Spleen (tissue), 7 donors: ENCODE measurements around the gene SLC45A3.

Experiments
- POLR2A ChIP-seq, 3 donors: fragments of 450-650 bp; IDR thresholded peaks; one replicate each; pipeline ENCODE4 v1.5.1; 2017; ENCODE audit warnings: antibody characterized with exemption in 3 of 3, mild to moderate bottlenecking in 1 of 3
- POLR2AphosphoS5 ChIP-seq, 3 donors: sonication (generic); formaldehyde crosslinking; IDR thresholded peaks; one replicate each; pipeline ENCODE4 v1.5.1; 2017; ENCODE audit warnings: antibody characterized with exemption in 3 of 3
- TF ChIP-seq, protein P1 (sequence below), 11 experiments: fragments of 200-600 bp in 7 of 11; fragments of 450-650 bp in 4 of 11; sonication (generic) in 4 of 11; IDR thresholded peaks in 8 of 11; conservative IDR thresholded peaks in 3 of 11; 1 replicate in 7 of 11; 2 replicates in 4 of 11; pipeline versions ENCODE4 v1.4.0 to v1.8.0; 2016 to 2021; ENCODE audit warnings: antibody characterized with exemption in 11 of 11, inconsistent platforms in 4 of 11, mild to moderate bottlenecking in 1 of 11
- donor health status: DM: no; HTN: no; CAD: no; lungs with moderate emphysema.
- donor health status: DM: no; HTN: no; CAD: no.
- donor health status: DM: no; HTN: no; CAD: no.

DNA sequence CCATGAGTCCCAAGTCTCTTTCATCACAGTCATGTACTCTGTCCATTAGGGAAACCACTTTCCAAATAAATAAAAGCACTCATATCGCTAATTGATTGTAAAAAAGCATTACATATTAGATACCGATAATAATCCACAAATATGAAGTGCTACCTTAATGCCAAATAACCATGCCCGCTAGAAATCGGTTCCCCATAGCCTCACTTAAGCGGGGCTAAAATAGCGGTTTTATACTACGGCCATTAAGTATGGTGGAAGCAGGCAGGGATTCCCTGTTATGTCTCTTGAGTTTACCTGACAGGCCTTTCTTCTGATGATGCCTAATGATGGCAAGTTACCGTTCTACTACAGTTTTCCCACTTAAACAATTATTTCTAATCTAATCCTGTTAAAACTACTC is 52.4 kb downstream of the SLC45A3 start:
- TF ChIP-seq POLR2AphosphoS5 (IDR thresholded peaks at IDR 0.05) (no peak), POLR2A (IDR thresholded peaks at IDR 0.05) (no peak)
- TF ChIP-seq, protein P1, sequence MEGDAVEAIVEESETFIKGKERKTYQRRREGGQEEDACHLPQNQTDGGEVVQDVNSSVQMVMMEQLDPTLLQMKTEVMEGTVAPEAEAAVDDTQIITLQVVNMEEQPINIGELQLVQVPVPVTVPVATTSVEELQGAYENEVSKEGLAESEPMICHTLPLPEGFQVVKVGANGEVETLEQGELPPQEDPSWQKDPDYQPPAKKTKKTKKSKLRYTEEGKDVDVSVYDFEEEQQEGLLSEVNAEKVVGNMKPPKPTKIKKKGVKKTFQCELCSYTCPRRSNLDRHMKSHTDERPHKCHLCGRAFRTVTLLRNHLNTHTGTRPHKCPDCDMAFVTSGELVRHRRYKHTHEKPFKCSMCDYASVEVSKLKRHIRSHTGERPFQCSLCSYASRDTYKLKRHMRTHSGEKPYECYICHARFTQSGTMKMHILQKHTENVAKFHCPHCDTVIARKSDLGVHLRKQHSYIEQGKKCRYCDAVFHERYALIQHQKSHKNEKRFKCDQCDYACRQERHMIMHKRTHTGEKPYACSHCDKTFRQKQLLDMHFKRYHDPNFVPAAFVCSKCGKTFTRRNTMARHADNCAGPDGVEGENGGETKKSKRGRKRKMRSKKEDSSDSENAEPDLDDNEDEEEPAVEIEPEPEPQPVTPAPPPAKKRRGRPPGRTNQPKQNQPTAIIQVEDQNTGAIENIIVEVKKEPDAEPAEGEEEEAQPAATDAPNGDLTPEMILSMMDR (IDR thresholded peaks at IDR 0.05 in 8 of 11, conservative IDR thresholded peaks at IDR 0.05 in 3 of 11), result no peak
